ENCODE measurements around the gene TOM1L1. TPM values are rescaled to one million over a fixed set of nuclear protein-coding genes. Genes with fewer than 3 reads are reported as not detected.
A peak's percentile ranks its signal among the peaks of the same experiment; 100 is the strongest.

Gene TOM1L1
- total RNA-seq, 1 donor from 2014 or later = 76.0 TPM

DNA sequence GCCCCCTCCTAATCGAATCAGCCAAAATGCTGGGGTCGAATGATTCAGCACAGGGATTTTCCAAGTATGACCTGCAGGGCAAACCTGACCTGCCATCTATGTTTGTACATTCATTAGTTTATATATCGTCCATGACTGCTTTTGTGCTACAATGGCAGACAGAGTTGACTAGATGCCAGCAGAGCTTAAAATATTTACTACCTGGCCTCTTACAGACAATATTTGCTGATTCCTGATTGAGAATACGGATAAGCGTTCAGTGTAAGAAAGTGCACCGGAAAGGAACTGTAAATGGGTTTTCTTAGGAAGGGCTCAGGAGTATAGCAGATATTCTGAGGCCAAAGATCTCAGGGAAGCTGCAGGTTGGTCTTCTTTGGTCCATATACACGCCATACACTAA is 11.7 kb upstream of the TOM1L1 start:
- no peak for TF ChIP-seq CTCF (IDR thresholded peaks at IDR 0.05; ENCODE audit: insufficient read depth, low read length, poor library complexity, severe bottlenecking)
- no peaks in the 10 kb centered on the region for H3K27me3 ChIP-seq (ENCODE audit: control insufficient read depth, insufficient read depth, low read length)
- no peak overlapping the region for H3K4me3 ChIP-seq (ENCODE audit: low read depth, low read length)
- DNase-seq (ENCODE audit: low read depth) = no peak
- H3K36me3 ChIP-seq (ENCODE audit: control insufficient read depth, insufficient read depth, low read length) = no peaks in the 10 kb centered on the region

GRCh38 chr17:54891176-54891821 is 9.4 kb upstream of the TOM1L1 start:
- TF ChIP-seq CTCF (IDR thresholded peaks at IDR 0.05; ENCODE audit: insufficient read depth, low read length, poor library complexity, severe bottlenecking) = peak; percentile 36
- no peaks in the 10 kb centered on the region for H3K27me3 ChIP-seq (ENCODE audit: control insufficient read depth, insufficient read depth, low read length)
- no peak overlapping the region for H3K4me3 ChIP-seq (ENCODE audit: low read depth, low read length)
- no peaks in the 10 kb centered on the region for H3K36me3 ChIP-seq (ENCODE audit: control insufficient read depth, insufficient read depth, low read length)
- DNase-seq (ENCODE audit: low read depth) = no peak

DNA sequence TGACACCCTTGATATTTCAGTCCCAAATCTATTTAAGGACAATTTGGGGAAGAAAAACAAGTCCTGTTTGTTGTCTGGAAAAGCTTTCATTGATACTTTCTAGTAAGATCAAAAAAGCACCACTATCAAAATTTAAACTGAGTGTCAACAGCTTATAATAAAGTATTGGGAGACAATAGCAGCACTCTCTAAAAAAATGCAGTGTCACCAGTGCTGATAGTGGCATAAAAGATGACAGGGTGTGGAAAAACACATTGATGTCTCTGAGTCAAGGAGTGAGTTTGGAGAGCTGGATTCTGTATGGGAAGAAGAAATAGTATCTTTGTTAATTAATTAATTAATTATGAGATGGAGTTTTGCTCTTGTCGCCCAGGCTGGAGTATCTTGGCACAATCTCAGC is 8.3 kb upstream of the TOM1L1 start:
- TF ChIP-seq CTCF (IDR thresholded peaks at IDR 0.05; ENCODE audit: insufficient read depth, low read length, poor library complexity, severe bottlenecking) = no peak
- no peak for DNase-seq (ENCODE audit: low read depth)
- Histone ChIP-seq H3K36me3 (ENCODE audit: control insufficient read depth, insufficient read depth, low read length) (no peaks in the 10 kb centered on the region), H3K4me3 (ENCODE audit: low read depth, low read length) (no peak overlapping the region), H3K27me3 (ENCODE audit: control insufficient read depth, insufficient read depth, low read length) (no peaks in the 10 kb centered on the region)

DNA sequence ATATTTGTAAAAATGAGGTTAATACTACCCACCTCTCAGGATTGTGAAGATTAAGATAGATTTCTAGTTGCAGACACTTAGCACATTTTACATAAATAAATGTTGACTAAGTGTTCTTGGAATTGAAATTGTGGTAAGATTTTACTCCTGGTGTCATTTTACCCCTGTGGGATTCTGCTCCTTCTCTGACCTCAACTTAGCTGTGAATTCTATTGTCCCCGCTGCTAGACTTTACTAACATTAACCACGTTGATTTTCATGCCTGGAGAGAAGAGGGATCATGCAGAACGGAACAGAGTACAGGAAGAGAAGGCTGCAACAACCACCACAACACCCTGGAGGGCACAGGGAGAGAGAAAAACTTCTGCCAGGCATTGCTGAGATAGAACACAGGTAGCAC is 2.1 kb upstream of the TOM1L1 start:
- no peak for DNase-seq (ENCODE audit: low read depth)
- no peaks in the 10 kb centered on the region for H3K36me3 ChIP-seq (ENCODE audit: control insufficient read depth, insufficient read depth, low read length)
- H3K27me3 ChIP-seq (ENCODE audit: control insufficient read depth, insufficient read depth, low read length) = no peaks in the 10 kb centered on the region
- TF ChIP-seq CTCF (IDR thresholded peaks at IDR 0.05; ENCODE audit: insufficient read depth, low read length, poor library complexity, severe bottlenecking) = no peak
- H3K4me3 ChIP-seq (ENCODE audit: low read depth, low read length) = no peak overlapping the region

DNA sequence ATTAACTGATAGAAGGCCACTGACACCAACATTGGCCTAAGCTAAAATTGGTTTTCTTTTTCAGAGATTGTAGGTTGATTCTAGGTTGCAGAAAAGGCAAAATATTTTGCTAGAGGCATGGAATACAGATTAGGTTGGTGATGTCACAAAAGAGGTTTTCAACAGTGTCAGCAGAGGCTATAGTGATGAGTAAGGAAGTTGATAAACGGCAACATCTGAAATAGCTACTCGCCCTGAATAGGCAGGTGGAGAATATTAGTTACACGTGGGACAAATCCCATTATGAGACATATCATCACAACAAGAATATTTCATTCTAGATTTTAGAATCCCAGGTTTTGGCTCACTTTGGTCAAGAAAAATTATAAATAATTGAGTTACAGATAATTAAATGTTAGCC is 1.5 kb upstream of the TOM1L1 start:
- Histone ChIP-seq H3K36me3 (ENCODE audit: control insufficient read depth, insufficient read depth, low read length) (no peaks in the 10 kb centered on the region), H3K27me3 (ENCODE audit: control insufficient read depth, insufficient read depth, low read length) (no peaks in the 10 kb centered on the region), H3K4me3 (ENCODE audit: low read depth, low read length) (no peak overlapping the region)
- no peak for TF ChIP-seq CTCF (IDR thresholded peaks at IDR 0.05; ENCODE audit: insufficient read depth, low read length, poor library complexity, severe bottlenecking)
- no peak for DNase-seq (ENCODE audit: low read depth)
